ENCODE results near the gene SH3D19.

Gene SH3D19

DNA sequence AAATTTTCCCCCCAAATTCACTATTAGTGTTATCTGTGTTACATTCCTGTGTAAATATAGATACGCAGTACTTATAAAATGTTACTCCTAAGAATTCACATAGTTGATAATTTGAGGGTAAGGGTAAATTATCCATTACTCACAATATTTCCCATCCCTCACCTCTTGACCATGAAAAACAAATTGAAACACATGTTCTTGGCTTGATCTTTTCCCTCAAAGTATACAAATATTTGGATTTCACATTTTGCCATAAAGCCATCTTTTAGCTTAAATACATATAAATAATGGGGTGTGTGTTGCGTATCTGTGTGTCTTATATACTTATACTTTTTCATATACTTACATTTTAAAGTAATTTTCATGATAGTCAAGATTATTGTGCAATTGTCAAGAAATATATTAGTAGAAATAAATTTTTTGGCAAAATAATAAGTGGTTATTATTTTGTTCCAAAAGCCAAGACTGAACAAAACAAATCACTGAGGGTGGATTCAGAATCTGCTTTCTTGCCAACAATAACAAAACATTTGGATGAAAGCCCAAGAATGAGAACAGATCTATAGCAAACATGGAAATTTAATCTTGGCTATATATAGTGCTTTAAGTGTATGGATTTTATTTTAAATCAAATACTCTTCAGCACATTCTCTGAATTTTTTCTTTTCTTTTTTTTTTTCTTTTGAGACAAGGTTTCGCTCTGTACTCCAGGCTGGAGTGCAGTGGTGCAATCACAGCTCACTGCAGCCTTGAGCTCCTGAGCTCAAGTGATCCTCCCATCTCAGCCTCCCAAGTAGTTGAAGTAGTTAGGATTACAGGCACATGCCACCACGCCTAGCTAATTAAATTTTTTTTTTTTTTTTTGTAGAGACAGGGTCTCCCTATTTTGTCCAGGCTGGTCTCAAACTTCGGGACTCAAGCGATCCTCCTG, 97.0 kb downstream of the SH3D19 start:
- no peak for DNase-seq (ENCODE audit: low read depth in 2 of 2)

DNA sequence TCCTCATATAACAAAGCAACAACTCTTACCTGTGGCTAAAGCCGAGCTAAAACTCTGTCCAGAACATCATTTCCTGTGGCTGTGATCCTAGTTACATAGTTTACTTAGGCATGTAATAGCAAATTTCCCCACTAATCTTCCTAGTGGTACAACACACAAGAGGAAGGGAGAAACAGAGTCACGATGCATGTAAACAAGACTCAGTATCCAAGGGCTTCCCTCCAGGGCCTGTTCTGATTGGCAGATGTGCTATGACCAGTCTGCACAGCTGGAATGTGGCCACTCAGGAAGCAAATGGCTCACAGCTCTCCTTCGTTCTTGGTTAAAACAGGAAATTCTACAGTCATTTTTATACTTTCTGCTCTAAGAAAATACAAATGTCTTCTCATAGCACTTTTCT, 97.7 kb downstream of the SH3D19 start:
- no peak for DNase-seq (ENCODE audit: low read depth in 2 of 2)

GRCh38 chr4:151227172-151227571, 98.2 kb downstream of the SH3D19 start:
- no peak for DNase-seq (ENCODE audit: low read depth in 2 of 2)

DNA sequence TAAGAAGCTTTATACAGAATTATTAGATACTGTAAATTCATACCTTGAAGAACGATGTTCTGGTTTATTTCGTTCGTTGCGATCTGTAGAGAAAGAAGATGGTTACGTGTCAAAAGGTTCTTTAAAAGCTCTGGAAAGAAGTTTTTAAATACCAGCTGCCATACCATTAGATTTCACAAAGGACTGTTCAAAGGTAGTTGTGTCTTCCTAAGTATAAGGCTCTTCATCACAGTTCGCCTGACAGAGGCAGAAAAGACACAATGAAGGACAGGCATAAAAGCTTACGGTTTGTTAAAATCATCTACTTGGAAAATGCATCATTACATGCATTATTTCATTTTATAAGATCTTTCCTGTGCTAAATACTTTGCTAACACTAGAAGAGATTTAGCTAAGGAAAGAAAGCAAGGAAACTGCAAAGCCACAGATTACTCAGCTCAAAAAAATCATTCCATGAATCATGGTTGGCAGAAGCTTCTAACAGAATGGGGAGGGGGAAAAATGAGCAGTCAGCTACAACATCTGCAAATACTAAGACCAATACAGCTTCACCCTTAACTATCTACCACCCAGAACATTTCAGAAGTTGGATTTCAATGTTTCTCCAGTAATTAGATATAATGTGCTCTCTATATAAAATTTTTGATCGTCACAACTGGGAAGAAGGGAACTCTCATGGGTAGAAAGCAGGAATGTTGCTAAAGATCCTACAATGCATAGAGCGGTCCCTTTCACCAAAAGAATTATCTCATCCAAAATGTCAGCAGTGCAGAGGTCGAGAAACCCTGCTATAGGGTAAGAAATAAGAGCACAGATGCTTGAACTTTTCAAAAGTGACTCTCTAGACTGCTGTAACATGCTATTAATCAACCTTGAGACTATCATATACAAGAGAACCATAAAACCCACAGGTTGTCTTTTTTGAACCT, 99.1 kb downstream of the SH3D19 start:
- no peak for DNase-seq (ENCODE audit: low read depth in 2 of 2)

DNA sequence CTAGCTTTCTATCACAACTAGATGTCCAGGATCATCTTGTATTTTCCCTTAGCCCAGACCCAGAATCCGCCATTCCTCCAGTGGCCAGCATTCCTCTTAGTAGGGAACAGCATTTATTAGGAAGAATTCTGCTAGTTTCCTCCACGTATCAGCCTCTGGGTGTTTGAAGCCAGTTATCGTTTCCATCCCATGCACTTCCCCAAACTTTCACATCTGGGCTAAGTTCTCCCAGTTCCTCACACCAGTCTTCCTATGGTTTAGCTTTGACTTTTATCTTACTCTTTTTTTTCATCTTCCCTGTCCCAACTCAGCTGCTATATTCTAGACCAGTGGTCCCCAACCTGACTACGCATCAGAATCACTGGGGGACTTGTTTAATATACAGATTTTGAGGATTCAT, 101.9 kb downstream of the SH3D19 start:
- no peak for DNase-seq (ENCODE audit: low read depth in 2 of 2)

GRCh38 chr4:151219948-151220347, 105.5 kb downstream of the SH3D19 start:
- DNase-seq (ENCODE audit: low read depth in 2 of 2), result no peak

DNA sequence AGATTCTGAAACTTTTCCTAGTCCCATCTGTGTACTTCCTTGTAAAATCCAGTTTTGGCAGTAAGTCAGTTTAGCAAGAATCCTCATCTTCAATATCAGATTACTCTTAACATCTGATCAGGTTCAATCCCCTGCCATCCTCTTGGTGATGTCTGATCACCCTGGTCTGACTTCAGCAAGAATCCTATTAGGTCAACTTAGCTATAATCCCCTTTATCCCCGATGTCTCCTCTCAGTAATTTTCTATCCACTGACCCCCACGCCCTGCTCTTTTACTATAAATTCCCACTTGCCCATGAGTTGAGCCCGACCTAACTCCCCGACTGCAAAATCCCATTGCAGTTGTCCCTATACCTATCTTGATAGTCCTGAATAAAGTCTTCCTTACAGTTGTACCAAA, 106.3 kb downstream of the SH3D19 start:
- DNase-seq (ENCODE audit: low read depth in 2 of 2), result no peak

DNA sequence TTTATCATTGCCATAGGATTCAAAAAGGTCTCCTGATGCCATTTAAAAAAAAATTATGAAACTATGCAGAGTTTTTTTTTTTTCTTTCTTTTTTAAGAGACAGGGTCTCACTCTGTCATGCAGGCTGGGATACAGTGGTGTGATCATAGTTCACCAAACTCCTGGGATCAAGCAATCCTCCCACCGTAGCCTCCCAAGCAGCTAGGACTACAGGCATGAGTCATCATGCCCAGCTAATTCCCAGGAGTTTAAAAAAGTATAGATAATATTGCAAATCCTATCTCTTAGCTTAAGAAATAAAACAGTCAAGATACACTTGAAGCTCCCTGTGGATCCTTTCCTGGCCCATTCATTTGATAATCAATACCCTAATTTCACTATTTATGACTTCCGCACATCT, 107.1 kb downstream of the SH3D19 start:
- DNase-seq (ENCODE audit: low read depth in 2 of 2), result no peak

DNA sequence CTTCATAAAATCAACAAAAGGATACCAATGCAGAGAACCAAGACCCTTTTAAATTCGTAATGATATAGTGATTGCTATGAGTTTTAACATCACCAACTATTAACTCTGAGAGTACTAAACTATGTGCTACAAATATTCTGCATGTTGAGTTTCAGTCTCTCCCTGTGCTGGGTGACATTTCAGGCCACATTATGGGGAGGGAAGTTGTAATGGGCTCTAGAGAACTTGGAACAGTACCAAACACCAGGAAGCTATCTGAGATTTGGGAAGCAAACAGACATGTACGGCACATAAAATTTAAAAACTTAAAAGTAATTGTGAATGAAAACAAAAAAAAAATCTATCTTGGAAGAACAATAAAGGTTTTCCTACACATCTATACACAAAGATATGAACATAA, 108.1 kb downstream of the SH3D19 start:
- DNase-seq (ENCODE audit: low read depth in 2 of 2), result no peak

GRCh38 chr4:151215295-151215694, 110.1 kb downstream of the SH3D19 start:
- DNase-seq (ENCODE audit: low read depth in 2 of 2), result no peak

DNA sequence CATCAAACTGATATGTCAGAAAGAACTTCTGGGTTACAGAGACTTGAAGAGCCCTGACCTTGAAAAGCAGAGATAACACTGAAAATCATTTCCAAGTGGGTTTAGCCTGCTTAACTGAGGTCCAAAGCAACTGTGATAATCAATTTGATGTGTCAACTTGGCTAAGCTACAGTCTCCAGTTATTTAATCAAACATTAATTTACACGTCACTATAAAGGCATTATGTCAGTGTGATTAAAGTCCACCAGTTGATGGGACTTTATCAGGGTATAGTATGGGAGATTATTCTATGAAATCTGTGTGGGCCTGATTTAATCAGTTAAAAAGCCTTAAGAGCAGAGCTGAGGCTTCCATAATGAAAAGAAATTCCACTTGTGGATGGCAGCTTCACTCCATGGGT, 117.5 kb downstream of the SH3D19 start:
- DNase-seq (ENCODE audit: low read depth in 2 of 2), result no peak

DNA sequence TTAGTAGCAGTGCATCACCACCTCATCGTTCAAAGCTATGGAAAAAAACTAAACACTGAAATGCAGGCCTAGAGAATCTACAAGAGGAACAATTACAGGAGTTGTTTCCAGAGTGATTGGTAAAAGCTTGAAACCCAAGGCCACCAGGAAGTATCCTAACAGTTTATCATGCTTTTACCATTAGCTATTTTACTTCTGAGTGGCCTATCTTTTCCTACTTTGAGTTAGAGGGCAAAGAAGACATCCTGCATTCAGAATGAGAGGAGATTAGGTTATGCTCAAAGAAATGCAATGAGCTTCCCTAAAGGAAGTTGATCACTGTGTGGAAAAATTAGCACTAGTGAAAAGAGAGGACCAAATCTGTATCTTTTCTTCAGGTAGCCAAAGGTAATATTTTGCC, 118.2 kb downstream of the SH3D19 start:
- no peak for DNase-seq (ENCODE audit: low read depth in 2 of 2)

- no peak for DNase-seq (ENCODE audit: low read depth in 2 of 2)
Measured at GRCh38 chr4:151206241-151207005, 119.0 kb downstream of the SH3D19 start.

- DNase-seq (ENCODE audit: low read depth in 2 of 2), result no peak
Measured at GRCh38 chr4:151205722-151206121, 119.7 kb downstream of the SH3D19 start.

DNA sequence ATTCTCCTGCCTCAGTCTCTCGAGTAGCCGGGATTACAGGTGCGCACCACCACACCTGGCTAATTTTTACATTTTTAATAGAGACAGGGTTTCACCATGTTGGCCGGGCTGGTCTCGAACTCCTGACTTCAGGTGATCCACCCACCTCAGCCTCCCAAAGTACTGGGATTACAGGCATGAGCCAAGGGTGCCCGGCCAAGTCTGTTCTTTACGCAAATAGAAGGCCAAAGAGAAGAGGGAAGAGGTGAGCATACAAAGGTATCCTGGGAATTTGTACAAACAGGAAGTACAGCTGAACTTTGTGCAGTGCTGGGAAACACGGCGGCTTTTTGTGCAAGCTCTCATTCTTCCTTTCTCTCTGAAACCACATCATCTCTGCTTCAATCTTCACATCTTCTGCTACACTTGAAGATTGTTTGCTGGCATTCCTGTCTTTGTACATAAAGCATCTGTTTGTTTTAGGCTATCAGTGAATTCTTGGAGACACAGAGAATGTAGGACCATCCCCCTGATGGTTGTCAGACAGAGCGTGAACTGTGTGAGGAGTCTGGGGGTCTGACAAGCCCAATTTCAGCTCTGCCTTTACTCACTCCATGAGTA, 120.4 kb downstream of the SH3D19 start:
- DNase-seq (ENCODE audit: low read depth in 2 of 2), result no peak

DNA sequence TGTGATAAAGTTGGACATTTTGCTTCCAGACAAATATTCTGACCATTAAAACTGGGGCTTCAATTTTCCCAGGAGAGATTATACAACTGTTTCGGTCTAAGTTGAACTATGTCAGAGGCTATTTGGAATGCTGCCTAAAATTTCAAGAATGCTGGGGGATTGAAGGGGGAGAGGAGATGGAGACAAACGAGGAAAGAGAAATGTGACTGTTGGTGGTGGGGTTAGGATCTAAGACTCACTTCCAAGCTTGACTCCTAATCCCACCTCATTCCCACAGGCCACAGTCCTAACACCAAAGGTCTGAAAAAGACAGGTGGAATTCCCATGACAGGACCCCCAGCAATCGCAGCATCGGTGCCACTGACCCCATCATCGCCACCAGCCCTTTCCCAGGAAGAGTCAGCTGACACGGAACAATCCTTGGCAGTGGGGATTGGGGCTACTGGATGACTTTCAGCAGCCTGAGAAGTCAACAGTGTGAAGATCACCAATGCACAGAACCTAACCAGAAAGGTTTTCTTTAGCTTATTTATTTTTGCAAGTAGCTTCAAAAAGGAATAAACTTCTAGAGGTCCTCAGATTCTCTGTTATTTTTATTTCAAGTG, 122.5 kb downstream of the SH3D19 start:
- DNase-seq (ENCODE audit: low read depth in 2 of 2), result no peak

DNA sequence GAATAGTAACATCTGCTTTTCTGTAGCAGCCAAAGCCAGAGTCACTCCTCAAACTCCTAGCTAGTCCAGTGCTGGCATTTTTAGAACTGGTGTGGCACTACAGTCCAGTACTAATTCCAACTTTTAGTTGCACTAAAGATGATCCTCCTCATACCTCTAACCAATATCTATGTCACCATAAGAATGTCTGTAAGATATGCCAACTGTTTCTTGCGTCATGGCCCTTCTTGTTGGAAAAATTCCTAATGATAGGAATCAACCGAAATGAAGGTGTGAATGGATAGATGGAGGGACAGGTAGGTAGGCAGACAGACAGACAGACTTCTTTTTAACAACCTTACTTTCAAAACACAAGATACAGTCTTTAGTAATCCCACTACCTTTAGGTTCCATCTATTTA, 123.0 kb downstream of the SH3D19 start:
- no peak for DNase-seq (ENCODE audit: low read depth in 2 of 2)

DNA sequence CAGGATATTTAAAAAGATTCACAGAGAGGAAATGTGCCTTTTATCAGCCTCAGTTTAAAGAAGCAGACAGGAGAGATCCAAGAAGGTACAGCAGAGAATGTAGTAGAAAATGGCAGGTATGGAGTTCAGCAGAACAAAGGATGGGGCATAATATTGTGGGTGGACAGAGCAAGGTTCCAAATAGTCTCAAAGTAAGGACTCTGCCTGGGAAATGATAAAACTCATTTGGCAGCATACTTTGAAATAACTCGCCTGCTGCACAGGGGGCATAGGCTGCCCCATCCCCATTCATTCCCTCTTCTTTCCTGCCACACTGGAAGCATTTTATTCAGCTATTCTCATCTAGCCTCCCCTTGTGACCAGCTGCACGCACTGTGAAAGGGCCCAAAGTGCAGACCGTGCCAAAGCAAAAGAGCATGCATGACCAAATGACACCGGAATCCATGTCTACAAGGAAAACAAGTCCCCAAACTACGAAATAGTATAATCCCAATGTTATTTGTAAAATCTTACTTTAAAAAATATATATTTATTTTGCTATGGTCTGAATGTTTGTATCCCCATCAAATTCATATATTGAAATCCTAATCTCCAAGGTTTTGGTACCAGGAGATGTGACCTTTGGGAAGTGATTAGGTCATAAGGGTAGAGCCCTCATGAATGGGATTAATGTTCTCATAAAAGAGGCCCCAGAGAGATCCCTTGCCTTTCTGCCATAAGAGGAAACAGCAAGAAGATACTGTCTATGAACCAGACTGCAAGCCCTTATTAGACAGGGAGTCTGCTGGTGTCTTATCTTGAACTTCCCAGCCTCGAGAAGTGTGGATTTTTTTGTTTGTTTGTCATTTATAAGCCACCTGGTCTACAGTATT, 125.8 kb downstream of the SH3D19 start:
- DNase-seq (ENCODE audit: low read depth in 2 of 2), result no peak

GRCh38 chr4:151198748-151199147, 126.7 kb downstream of the SH3D19 start:
- no peak for DNase-seq (ENCODE audit: low read depth in 2 of 2)

DNA sequence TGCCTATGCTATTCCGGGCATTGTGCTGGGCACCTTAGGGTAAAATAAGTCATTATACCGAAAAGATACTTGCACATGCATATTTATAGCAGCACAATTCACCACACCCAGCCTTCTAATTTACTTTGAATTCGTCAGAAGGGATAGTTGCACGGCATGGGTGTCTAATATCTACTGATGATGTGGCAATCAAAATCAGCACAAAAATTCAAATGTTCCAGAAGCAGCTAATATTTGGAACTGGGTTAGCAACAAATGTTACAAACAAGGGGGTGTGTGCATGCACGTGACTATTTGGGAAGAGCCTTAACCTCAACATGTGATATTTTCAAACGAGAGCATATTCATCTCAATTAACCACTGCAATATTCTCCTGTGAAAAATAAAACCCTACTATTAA, 128.2 kb downstream of the SH3D19 start:
- no peak for DNase-seq (ENCODE audit: low read depth in 2 of 2)

Data from stimulated activated CD8-positive, alpha-beta memory T cell treated with anti-CD3 and anti-CD28 coated beads, Interleukin-2, amount 100 ng/mL, for 48 hours (primary cell).